Neural cell (in vitro differentiated cells): ENCODE data around the gene ABHD17B.

Experiments
- CTCF ChIP-seq: fragments of 450-650 bp; IDR thresholded peaks from 2 replicates; pipeline ENCODE4 v1.5.1; 2014; ENCODE audit warnings: antibody characterized with exemption, mild to moderate bottlenecking, moderate library complexity; ENCODE audit not compliant: poor library complexity, severe bottlenecking
- RAD21 ChIP-seq: fragments of 450-650 bp; conservative IDR thresholded peaks from 2 replicates; pipeline ENCODE4 v1.6.1; 2014; ENCODE audit warnings: antibody characterized with exemption, mild to moderate bottlenecking, moderate library complexity
- TF ChIP-seq, protein P1 (sequence below): IDR thresholded peaks from 2 replicates; pipeline ENCODE4 v1.6.1; 2012; ENCODE audit warnings: borderline replicate concordance

GRCh38 chr9:71929791-71930440 is 18.9 kb upstream of the ABHD17B start:
- TF ChIP-seq CTCF (no peak), RAD21 (no peak)
- TF ChIP-seq, protein P1, sequence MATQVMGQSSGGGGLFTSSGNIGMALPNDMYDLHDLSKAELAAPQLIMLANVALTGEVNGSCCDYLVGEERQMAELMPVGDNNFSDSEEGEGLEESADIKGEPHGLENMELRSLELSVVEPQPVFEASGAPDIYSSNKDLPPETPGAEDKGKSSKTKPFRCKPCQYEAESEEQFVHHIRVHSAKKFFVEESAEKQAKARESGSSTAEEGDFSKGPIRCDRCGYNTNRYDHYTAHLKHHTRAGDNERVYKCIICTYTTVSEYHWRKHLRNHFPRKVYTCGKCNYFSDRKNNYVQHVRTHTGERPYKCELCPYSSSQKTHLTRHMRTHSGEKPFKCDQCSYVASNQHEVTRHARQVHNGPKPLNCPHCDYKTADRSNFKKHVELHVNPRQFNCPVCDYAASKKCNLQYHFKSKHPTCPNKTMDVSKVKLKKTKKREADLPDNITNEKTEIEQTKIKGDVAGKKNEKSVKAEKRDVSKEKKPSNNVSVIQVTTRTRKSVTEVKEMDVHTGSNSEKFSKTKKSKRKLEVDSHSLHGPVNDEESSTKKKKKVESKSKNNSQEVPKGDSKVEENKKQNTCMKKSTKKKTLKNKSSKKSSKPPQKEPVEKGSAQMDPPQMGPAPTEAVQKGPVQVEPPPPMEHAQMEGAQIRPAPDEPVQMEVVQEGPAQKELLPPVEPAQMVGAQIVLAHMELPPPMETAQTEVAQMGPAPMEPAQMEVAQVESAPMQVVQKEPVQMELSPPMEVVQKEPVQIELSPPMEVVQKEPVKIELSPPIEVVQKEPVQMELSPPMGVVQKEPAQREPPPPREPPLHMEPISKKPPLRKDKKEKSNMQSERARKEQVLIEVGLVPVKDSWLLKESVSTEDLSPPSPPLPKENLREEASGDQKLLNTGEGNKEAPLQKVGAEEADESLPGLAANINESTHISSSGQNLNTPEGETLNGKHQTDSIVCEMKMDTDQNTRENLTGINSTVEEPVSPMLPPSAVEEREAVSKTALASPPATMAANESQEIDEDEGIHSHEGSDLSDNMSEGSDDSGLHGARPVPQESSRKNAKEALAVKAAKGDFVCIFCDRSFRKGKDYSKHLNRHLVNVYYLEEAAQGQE = no peak
